Stimulated activated CD8-positive, alpha-beta memory T cell treated with anti-CD3 and anti-CD28 coated beads, Interleukin-4, amount 100 ng/mL, for 48 hours (primary cell): ENCODE results near the gene DNAJC15.

Experiments
- DNase-seq: peaks from one replicate; pipeline ENCODE4 v3.0.0-alpha.2; 2020

DNAJC15 gene

DNA sequence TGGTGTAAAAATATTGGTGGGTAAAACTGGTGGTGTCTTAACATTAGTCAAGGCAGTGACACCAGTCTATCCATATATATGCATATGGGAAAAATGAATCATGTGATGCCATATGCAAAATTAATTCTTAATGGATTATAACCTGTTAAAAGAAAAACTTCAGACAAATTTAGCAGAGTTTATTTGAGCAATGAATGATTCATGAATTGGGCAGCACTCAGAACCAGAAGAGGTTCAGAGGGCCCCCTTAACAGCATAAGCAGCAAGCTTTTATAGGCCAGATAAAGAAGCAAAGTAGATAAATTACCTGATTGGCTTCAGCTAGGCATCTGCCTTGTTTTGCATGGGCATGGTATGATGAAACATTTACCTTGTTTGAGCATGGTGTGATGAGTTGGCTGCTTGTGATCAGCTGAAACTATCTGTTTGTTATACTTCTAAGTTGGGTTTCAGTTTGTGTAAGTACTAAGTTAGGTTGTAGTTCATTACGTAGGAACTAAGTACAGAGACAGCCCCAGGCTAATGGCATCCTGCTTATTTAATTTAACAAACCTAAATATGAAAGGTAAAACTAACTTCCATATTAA is 66.6 kb downstream of the DNAJC15 start:
- DNase-seq, result no peak

DNA sequence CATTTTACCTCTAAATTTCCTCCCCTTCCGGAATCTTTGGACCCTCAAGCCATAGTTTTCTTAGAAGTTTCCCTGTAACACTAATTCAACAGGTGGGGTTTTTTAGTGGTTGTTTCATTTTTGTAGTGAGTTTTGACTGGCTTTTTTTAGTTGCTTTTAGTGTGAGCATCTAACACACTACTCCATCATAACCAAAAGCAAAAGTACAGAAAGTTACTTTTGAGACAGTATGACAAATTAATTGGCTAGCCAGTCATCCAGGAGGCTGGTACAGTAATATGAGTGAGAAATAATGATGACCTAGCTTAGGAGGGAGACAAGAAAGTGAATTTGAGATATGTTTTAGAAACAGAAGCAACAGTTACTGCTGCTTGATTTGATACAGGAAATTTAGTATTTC is 71.5 kb downstream of the DNAJC15 start:
- DNase-seq, result no peak

DNA sequence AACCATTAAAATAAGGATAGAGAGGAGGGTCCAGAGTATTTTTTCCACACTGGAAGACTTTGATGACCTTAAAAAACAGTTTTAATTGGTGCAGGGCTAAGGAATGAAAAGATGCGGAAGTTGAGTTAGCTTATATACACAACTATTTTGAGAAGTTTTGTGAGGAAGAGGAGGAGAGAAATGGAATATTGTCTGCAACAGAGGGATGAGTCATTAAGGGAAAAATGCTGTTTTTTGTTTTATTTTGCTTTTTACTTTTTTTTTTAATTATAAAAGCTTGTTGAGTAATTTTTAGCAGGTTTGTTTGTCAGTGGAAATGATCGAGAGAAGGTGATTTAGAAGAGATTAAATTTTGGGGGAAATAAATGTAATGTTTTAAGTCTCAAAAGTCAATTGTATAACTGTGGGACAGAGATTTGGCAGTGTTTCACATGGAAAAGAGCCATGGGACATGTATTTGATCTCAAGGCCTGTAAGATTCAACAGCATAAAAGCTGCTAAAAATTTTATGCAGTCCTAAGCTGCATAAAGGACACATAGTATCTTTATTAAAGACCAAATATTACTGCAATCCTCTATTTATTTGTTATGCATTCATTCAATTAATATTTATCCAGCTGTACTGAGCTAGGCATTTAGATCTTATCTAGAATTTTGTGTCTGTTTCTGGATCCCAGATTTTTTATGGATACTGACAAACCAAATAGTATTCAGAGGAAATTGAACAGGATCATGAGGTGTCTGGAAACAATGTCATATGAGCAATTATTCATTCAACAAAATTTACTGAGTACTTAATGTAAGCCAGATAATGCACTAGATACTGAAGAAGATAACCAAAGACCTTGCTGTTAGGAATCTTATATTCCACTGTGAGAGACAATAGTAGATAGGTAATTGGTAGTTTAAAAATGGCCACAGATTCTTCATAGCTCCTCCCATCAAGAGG is 72.7 kb downstream of the DNAJC15 start:
- no peak for DNase-seq

GRCh38 chr13:43100667-43101066 is 77.3 kb downstream of the DNAJC15 start:
- DNase-seq, result no peak

DNA sequence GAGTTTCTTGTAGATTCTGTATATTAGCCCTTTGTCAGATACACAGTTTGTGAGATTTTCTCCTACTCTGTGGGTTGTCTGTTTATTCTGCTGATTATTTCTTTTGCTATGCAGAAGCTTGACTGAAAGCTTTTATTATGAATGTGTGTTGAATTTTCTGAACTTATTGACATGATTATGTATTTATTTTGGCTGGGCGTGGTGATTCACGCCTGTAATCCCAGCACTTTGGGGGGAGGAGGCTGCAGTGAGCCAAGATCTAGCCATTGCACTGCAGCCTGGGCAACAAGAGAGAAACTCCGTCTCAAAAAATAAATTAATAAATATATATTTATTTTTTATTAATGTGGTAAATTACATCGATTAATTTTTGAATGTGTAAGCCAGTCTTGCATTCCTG is 78.9 kb downstream of the DNAJC15 start:
- DNase-seq, result no peak

- DNase-seq, result no peak
Measured at GRCh38 chr13:43107780-43108179, 84.4 kb downstream of the DNAJC15 start.

DNA sequence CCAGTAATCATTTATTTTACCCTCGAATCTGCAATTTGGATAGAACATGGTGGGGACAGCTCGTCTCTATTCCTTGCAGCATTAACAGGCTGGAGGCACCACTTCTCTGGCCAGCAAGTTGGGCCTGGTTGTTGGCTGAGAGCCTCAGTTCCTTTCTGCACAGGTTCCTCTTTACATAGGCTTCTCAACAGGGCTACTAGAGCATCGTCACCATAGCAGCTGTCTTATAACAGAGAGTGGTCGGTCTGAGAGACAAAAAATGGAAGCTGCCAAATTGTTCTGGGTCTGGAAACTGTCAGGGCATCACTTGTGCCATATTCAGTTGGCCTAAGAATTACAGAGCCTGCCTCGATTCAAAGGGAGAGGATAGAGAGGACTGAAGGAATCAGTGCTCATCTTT is 86.7 kb downstream of the DNAJC15 start:
- DNase-seq, result no peak

DNA sequence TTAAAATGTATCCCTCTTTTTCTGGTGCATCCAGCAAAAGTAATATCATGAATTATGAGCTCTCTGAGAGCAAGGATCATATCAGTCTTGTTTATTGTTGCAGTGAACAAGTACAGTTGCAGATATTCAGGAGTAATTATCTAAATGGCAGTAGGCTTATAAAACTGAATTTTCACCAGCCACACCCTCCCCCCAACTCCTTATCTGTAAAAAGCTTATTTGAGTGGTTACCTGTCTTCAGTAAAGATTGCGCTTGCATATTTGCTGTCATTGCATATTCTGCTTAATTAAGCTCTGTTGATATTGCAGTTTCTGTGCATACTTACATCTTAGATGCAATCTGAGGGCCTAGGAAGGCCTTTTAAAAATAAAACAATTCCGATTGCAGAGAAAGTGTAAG is 87.3 kb downstream of the DNAJC15 start:
- no peak for DNase-seq

DNA sequence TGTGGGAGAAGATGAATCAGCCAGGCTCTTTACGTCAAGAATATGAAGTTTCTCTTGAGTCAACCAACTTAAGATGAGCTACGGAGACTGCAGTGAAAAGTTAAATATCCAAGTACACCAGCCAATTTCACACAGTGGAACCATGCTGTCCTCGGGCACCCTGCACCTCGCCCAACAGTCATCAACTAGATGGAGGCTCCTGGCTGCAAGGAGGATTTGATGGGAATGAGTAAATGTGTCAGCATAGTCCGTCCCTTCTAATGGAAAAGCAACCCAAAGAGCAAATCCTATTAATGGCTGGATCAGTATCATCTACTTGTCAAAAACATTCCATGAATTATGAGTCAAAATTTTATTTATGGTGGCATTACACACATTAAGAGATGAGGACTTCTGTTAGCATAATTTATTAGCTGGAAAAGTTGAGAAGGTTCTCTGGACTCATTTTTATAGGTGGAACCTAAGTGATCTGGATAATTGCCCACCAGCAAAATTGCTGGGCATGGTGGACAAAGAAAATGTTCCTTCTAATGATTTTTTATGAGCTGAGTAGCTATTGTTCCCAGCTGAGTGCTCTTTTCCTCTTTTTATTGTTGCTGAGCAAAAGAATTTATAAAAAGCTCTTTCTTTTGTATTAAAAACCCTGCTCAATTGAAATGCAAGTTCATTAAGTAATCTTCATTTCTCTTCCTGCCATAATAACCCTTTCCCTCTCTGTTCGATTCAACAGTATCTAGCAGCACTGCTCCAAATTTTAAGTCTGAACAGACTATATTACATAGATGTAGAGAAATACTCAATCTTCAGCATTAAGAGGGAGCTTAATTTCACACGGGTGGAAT is 88.4 kb downstream of the DNAJC15 start:
- no peak for DNase-seq

DNA sequence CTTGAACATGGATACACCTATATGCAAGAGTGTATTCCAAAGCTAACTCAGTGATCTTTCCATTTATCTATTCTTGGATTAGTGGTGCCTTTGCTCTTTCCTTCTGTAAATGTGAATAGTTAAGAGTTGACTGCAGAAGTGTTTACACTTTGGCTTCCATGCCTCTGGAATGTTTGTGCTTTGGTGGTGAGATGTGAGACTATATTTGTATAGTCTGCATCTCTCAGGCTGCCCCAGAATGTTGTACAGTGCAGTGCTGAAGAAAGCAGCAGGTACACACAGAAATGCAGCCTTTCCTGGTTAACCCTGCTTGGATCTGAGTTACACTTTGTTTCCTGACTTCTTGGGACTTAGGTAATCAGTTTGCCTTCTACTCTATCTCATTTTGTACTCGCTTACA is 90.2 kb downstream of the DNAJC15 start:
- DNase-seq, result no peak

GRCh38 chr13:43114504-43114903 is 91.1 kb downstream of the DNAJC15 start:
- no peak for DNase-seq

GRCh38 chr13:43115141-43115540 is 91.8 kb downstream of the DNAJC15 start:
- no peak for DNase-seq

GRCh38 chr13:43116242-43116641 is 92.9 kb downstream of the DNAJC15 start:
- DNase-seq, result no peak

GRCh38 chr13:43118521-43118920 is 95.1 kb downstream of the DNAJC15 start:
- DNase-seq, result no peak

- DNase-seq, result no peak
Measured at GRCh38 chr13:43119206-43119605, 95.8 kb downstream of the DNAJC15 start.

DNA sequence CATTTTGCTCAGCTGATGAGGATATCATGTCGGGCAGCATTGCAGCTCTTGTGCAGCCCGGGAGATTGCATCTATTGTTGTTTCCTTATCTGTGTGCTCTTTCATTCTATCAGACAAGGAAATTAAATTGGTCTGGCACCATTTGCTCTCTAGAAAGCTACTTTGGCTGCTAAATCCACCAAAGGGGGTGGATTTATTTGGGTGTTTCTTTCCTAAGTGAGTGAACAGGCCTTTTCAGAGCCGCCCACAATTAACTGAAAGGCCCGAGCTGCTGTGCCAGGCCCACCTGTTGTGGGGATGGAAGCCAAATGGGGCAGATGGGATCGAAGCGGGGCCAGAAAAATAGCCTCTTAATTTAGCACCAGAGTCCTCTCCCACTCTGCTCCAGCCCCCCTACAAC is 99.4 kb downstream of the DNAJC15 start:
- DNase-seq, result no peak

DNA sequence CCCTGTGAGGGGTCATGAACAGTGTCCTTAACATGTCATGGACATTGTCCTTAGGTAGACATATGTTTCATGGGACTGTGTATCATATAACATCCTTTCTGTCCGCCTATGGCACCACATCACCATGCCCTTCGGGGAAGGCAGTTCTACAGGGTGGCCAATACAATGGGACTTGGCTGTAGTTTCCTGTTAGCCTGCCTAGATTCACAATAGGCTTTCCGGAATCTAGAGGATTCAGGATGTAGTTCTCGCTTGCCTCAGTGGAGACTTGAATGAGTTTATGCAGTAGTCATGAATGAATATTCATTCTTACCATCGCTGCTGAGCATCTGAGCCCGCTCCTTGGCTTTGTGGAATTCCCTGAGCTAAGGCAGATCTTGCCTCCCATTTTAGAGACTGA is 100.5 kb downstream of the DNAJC15 start:
- DNase-seq, result no peak

GRCh38 chr13:43124490-43124889 is 101.1 kb downstream of the DNAJC15 start:
- no peak for DNase-seq

- DNase-seq, result no peak
Measured at GRCh38 chr13:43126420-43126819, 103.0 kb downstream of the DNAJC15 start.

DNA sequence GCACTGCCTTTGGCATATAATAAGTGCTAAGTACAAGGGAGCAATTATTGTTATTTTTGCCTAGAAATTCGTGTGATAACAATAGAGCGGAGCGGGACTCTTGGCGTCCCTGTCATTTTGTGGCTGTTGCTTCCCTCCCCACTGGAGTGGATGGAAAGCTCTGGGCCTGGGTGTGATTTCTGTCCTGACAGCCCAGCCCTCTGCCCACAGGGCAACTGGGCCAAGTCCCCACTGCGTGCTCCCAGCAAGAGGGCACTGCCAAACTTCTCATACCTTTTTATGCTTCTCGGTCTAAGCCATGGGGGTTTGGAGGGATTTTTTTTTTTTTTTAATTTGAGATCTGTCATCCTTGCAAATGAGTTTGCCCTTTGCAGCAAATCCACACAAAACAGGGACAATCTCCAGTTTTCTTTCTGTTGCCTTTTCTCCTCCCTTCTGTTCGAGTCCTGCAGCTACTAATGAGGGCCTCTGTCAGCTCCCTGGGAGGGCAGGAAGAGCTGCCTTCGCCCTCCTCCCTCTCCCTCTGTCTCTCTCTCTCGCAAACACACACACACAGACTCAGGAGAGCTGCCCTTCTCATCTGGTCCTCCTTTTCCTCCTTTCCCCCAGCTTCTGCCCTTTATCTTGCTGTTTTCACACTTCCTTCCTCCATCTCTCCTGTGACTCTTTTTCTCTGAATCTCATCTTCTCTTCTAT is 103.9 kb downstream of the DNAJC15 start:
- no peak for DNase-seq

DNA sequence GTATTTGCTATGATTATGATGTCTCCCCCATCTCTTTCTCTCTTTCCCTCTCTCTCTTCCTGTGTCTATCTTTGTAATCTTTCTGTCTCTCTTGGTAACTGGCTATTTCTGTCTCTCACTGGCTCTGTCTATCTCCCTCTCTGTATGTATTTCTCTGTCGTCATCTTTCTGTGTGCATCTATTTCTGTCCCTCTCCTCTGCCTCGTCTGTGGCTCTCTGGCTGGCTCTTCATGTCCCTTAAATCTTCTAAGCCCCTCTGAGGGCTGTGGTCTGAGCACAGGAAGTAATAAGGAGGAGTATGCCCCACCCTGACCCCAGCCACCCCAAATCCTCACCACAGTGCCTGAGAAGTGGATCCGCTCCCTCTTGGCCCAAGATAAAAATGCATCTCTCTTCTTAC is 104.4 kb downstream of the DNAJC15 start:
- no peak for DNase-seq

DNA sequence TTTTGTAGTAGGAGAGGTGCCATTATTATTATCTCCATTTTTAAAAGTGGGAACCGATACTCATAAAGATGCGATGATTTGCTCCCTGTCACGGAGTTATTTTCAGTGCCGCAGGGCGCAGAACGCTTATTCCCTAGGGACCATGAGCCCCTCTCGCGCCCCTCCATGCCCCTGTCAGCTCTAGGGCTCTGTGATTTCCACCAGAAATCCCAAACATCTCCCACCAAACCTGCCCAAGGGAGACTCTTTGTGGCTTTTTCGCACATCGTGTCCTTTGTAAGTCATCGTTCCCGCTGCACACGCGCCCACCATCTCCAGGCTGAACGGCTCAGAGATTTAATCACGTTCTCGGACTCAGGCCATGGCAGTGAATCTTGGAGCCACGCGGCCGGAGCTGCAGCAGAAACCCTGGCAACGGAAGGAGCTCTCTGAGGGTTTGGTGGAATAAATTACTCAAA is 105.1 kb downstream of the DNAJC15 start:
- no peak for DNase-seq

GRCh38 chr13:43129066-43129465 is 105.7 kb downstream of the DNAJC15 start:
- no peak for DNase-seq
